ENCODE measurements around the gene LSG1.

The LSG1 gene

GRCh38 chr3:194675081-194675640, 3.2 kb upstream of the LSG1 start:
- H3K36me3 ChIP-seq (ENCODE audit: control insufficient read depth, insufficient read depth, low read length) = no peaks in the 10 kb centered on the region
- 60 to 77% methylated on average over 5 to 9 of the region's 12 CpGs for WGBS, 2 experiments (ENCODE audit: insufficient coverage in 2 of 2)
- no peaks in the 10 kb centered on the region for H3K9me3 ChIP-seq (ENCODE audit: control insufficient read depth, low read length)
- no peak overlapping the region for H3K4me3 ChIP-seq (ENCODE audit: extremely low read depth, insufficient read depth, low read length, poor library complexity, severe bottlenecking)
- H3K27ac ChIP-seq (ENCODE audit: low read depth, low read length, severe bottlenecking) = no peak overlapping the region
- H3K4me1 ChIP-seq (ENCODE audit: control insufficient read depth, insufficient read depth, low read length, poor library complexity, severe bottlenecking) = no peaks in the 10 kb centered on the region

- H3K27ac ChIP-seq (ENCODE audit: low read depth, low read length, severe bottlenecking) = no peak overlapping the region
- H3K9me3 ChIP-seq (ENCODE audit: control insufficient read depth, low read length) = no peaks in the 10 kb centered on the region
- WGBS, 2 experiments (ENCODE audit: insufficient coverage in 2 of 2) = 73 to 82% methylated on average over 1 to 3 of the region's 3 CpGs
- no peak overlapping the region for H3K4me3 ChIP-seq (ENCODE audit: extremely low read depth, insufficient read depth, low read length, poor library complexity, severe bottlenecking)
- H3K36me3 ChIP-seq (ENCODE audit: control insufficient read depth, insufficient read depth, low read length) = peaks cover 2% of the 10 kb centered on the region
- no peaks in the 10 kb centered on the region for H3K4me1 ChIP-seq (ENCODE audit: control insufficient read depth, insufficient read depth, low read length, poor library complexity, severe bottlenecking)
Observed at GRCh38 chr3:194673761-194674160, 1.8 kb upstream of the LSG1 start.

- peak overlapping the region; percentile 99 for H3K4me3 ChIP-seq (ENCODE audit: extremely low read depth, insufficient read depth, low read length, poor library complexity, severe bottlenecking)
- no peaks in the 10 kb centered on the region for H3K4me1 ChIP-seq (ENCODE audit: control insufficient read depth, insufficient read depth, low read length, poor library complexity, severe bottlenecking)
- H3K9me3 ChIP-seq (ENCODE audit: control insufficient read depth, low read length) = no peaks in the 10 kb centered on the region
- H3K27ac ChIP-seq (ENCODE audit: low read depth, low read length, severe bottlenecking) = no peak overlapping the region
- 61% methylated on average over 4 of the region's 5 CpGs; no CpG with 5 or more reads in 1 of the 2 experiments for WGBS, 2 experiments (ENCODE audit: insufficient coverage in 2 of 2)
- peaks cover 10% of the 10 kb centered on the region for H3K36me3 ChIP-seq (ENCODE audit: control insufficient read depth, insufficient read depth, low read length)
Observed at GRCh38 chr3:194672876-194673275, 885 bp upstream of the LSG1 start.

- H3K36me3 ChIP-seq (ENCODE audit: control insufficient read depth, insufficient read depth, low read length) = peaks cover 14% of the 10 kb centered on the region
- H3K27ac ChIP-seq (ENCODE audit: low read depth, low read length, severe bottlenecking) = peak overlapping the region; percentile 87
- H3K9me3 ChIP-seq (ENCODE audit: control insufficient read depth, low read length) = no peaks in the 10 kb centered on the region
- 0% methylated on average over 3 to 4 of the region's 5 CpGs for WGBS, 2 experiments (ENCODE audit: insufficient coverage in 2 of 2)
- H3K4me3 ChIP-seq (ENCODE audit: extremely low read depth, insufficient read depth, low read length, poor library complexity, severe bottlenecking) = peak overlapping the region; percentile 99
- no peaks in the 10 kb centered on the region for H3K4me1 ChIP-seq (ENCODE audit: control insufficient read depth, insufficient read depth, low read length, poor library complexity, severe bottlenecking)
Observed at GRCh38 chr3:194671511-194671899, 486 bp downstream of the LSG1 start.

GRCh38 chr3:194667363-194667762, 4.6 kb downstream of the LSG1 start:
- Histone ChIP-seq H3K4me3 (ENCODE audit: extremely low read depth, insufficient read depth, low read length, poor library complexity, severe bottlenecking) (no peak overlapping the region), H3K27ac (ENCODE audit: low read depth, low read length, severe bottlenecking) (no peak overlapping the region), H3K36me3 (ENCODE audit: control insufficient read depth, insufficient read depth, low read length) (peaks cover 44% of the 10 kb centered on the region), H3K9me3 (ENCODE audit: control insufficient read depth, low read length) (no peaks in the 10 kb centered on the region), H3K4me1 (ENCODE audit: control insufficient read depth, insufficient read depth, low read length, poor library complexity, severe bottlenecking) (no peaks in the 10 kb centered on the region)
- 79% methylated on average over 7 of the region's 7 CpGs for WGBS, 2 experiments (ENCODE audit: insufficient coverage in 2 of 2)

- WGBS, 2 experiments (ENCODE audit: insufficient coverage in 2 of 2) = 93 to 97% methylated on average over 2 to 5 of the region's 7 CpGs
- Histone ChIP-seq H3K9me3 (ENCODE audit: control insufficient read depth, low read length) (no peaks in the 10 kb centered on the region), H3K4me1 (ENCODE audit: control insufficient read depth, insufficient read depth, low read length, poor library complexity, severe bottlenecking) (no peaks in the 10 kb centered on the region), H3K27ac (ENCODE audit: low read depth, low read length, severe bottlenecking) (no peak overlapping the region), H3K4me3 (ENCODE audit: extremely low read depth, insufficient read depth, low read length, poor library complexity, severe bottlenecking) (no peak overlapping the region), H3K36me3 (ENCODE audit: control insufficient read depth, insufficient read depth, low read length) (peaks cover 61% of the 10 kb centered on the region)
Observed at GRCh38 chr3:194664857-194665256, 7.1 kb downstream of the LSG1 start.

GRCh38 chr3:194661946-194662345, 10.0 kb downstream of the LSG1 start:
- Histone ChIP-seq H3K4me1 (ENCODE audit: control insufficient read depth, insufficient read depth, low read length, poor library complexity, severe bottlenecking) (no peaks in the 10 kb centered on the region), H3K36me3 (ENCODE audit: control insufficient read depth, insufficient read depth, low read length) (peaks cover 77% of the 10 kb centered on the region)
- WGBS, 2 experiments (ENCODE audit: insufficient coverage in 2 of 2) = 50% methylated on average over 2 of the region's 6 CpGs; no CpG with 5 or more reads in 1 of the 2 experiments

GRCh38 chr3:194661374-194661773, 10.6 kb downstream of the LSG1 start:
- H3K27ac ChIP-seq (ENCODE audit: low read depth, low read length, severe bottlenecking) = no peak overlapping the region
- H3K36me3 ChIP-seq (ENCODE audit: control insufficient read depth, insufficient read depth, low read length) = peaks cover 73% of the 10 kb centered on the region
- WGBS, 2 experiments (ENCODE audit: insufficient coverage in 2 of 2) = 100% methylated on average over 2 of the region's 3 CpGs; no CpG with 5 or more reads in 1 of the 2 experiments
- H3K4me3 ChIP-seq (ENCODE audit: extremely low read depth, insufficient read depth, low read length, poor library complexity, severe bottlenecking) = no peak overlapping the region
- no peaks in the 10 kb centered on the region for H3K9me3 ChIP-seq (ENCODE audit: control insufficient read depth, low read length)
- H3K4me1 ChIP-seq (ENCODE audit: control insufficient read depth, insufficient read depth, low read length, poor library complexity, severe bottlenecking) = no peaks in the 10 kb centered on the region

More at GRCh38 chr3:194661946-194662345, 10.0 kb downstream of the LSG1 start:
- H3K4me3 ChIP-seq (ENCODE audit: extremely low read depth, insufficient read depth, low read length, poor library complexity, severe bottlenecking) = no peak overlapping the region
- H3K27ac ChIP-seq (ENCODE audit: low read depth, low read length, severe bottlenecking) = no peak overlapping the region
- no peaks in the 10 kb centered on the region for H3K9me3 ChIP-seq (ENCODE audit: control insufficient read depth, low read length)

GRCh38 chr3:194659778-194660177, 12.2 kb downstream of the LSG1 start:
- no peak overlapping the region for H3K27ac ChIP-seq (ENCODE audit: low read depth, low read length, severe bottlenecking)
- H3K9me3 ChIP-seq (ENCODE audit: control insufficient read depth, low read length) = no peaks in the 10 kb centered on the region
- peaks cover 60% of the 10 kb centered on the region for H3K36me3 ChIP-seq (ENCODE audit: control insufficient read depth, insufficient read depth, low read length)
- no peak overlapping the region for H3K4me3 ChIP-seq (ENCODE audit: extremely low read depth, insufficient read depth, low read length, poor library complexity, severe bottlenecking)
- WGBS, 2 experiments (ENCODE audit: insufficient coverage in 2 of 2) = 92 to 94% methylated on average over 4 to 7 of the region's 7 CpGs
- no peaks in the 10 kb centered on the region for H3K4me1 ChIP-seq (ENCODE audit: control insufficient read depth, insufficient read depth, low read length, poor library complexity, severe bottlenecking)

GRCh38 chr3:194658477-194659242, 13.3 kb downstream of the LSG1 start:
- Histone ChIP-seq H3K4me1 (ENCODE audit: control insufficient read depth, insufficient read depth, low read length, poor library complexity, severe bottlenecking) (no peaks in the 10 kb centered on the region), H3K36me3 (ENCODE audit: control insufficient read depth, insufficient read depth, low read length) (peaks cover 62% of the 10 kb centered on the region), H3K4me3 (ENCODE audit: extremely low read depth, insufficient read depth, low read length, poor library complexity, severe bottlenecking) (no peak overlapping the region), H3K27ac (ENCODE audit: low read depth, low read length, severe bottlenecking) (no peak overlapping the region), H3K9me3 (ENCODE audit: control insufficient read depth, low read length) (no peaks in the 10 kb centered on the region)
- WGBS, 2 experiments (ENCODE audit: insufficient coverage in 2 of 2) = 81 to 98% methylated on average over 4 to 5 of the region's 5 CpGs

- WGBS, 2 experiments (ENCODE audit: insufficient coverage in 2 of 2) = 75 to 78% methylated on average over 5 to 6 of the region's 7 CpGs
- peaks cover 70% of the 10 kb centered on the region for H3K36me3 ChIP-seq (ENCODE audit: control insufficient read depth, insufficient read depth, low read length)
Observed at GRCh38 chr3:194657439-194657838, 14.6 kb downstream of the LSG1 start.

More at GRCh38 chr3:194657439-194657838, 14.6 kb downstream of the LSG1 start:
- Histone ChIP-seq H3K27ac (ENCODE audit: low read depth, low read length, severe bottlenecking) (no peak overlapping the region), H3K4me3 (ENCODE audit: extremely low read depth, insufficient read depth, low read length, poor library complexity, severe bottlenecking) (no peak overlapping the region), H3K9me3 (ENCODE audit: control insufficient read depth, low read length) (no peaks in the 10 kb centered on the region), H3K4me1 (ENCODE audit: control insufficient read depth, insufficient read depth, low read length, poor library complexity, severe bottlenecking) (no peaks in the 10 kb centered on the region)

All from mesodermal cell (in vitro differentiated cells).